Activated T-helper 2 cell treated with anti-CD3 and anti-CD28 coated beads, Interferon-gamma antibody, Interleukin-2, Interleukin-4, amounts not matched to agents 10 μg/mL and 5 μg/mL and 100 μg/mL, durations not matched to agents 14 hours and 24 hours and 36 hours (primary cell): ENCODE results near the gene SLC34A3. TPM values are rescaled to one million over a fixed set of nuclear protein-coding genes. Genes with fewer than 3 reads are reported as not detected.

Source experiments
- DNase-seq: peaks from one replicate; pipeline ENCODE4 v3.0.0; 2021; ENCODE audit warnings: low spot score
- H3K27ac Mint-ChIP-seq: one replicate; pipeline ENCODE4 v1.8.0; 2021; ENCODE audit warnings: mixed read lengths
- H3K27me3 Mint-ChIP-seq: one replicate; pipeline ENCODE4 v1.8.0; 2021; ENCODE audit warnings: low read depth, mixed read lengths
- H3K36me3 Mint-ChIP-seq: one replicate; pipeline ENCODE4 v1.8.0; 2021; ENCODE audit warnings: low read depth, mixed read lengths
- H3K4me1 Mint-ChIP-seq: one replicate; pipeline ENCODE4 v1.8.0; 2021; ENCODE audit warnings: low read depth, mixed read lengths
- H3K4me3 Mint-ChIP-seq: one replicate; pipeline ENCODE4 v1.8.0; 2021; ENCODE audit warnings: low read depth, mild to moderate bottlenecking, moderate library complexity, mixed read lengths
- H3K9me3 Mint-ChIP-seq: one replicate; pipeline ENCODE4 v1.8.0; 2021; ENCODE audit warnings: mixed read lengths
- intact Hi-C: fragments of 100-400 bp; cut with micrococcal nuclease; formaldehyde crosslinking; loops from one replicate; pipeline ENCODE4 v1.15.1; 2023
- total RNA-seq: library from RNA; stranded (reverse); gene quantifications from 2 replicates; pipeline ENCODE4 v1.2.3, GENCODE V29; 2022

SLC34A3 gene
- total RNA-seq, 1 donor from 2014 or later = not detected

GRCh38 chr9:137247135-137247915 is 16.6 kb downstream of the SLC34A3 start:
- intact Hi-C loops = no loop called here
- DNase-seq = no peak
- H3K4me1 Mint-ChIP-seq = peaks cover 9% of the 10 kb centered on the region

GRCh38 chr9:137247916-137248175 is 17.1 kb downstream of the SLC34A3 start:
- Mint-ChIP-seq H3K27ac (no peak overlapping the region), H3K4me3 (no peak overlapping the region), H3K4me1 (peaks cover 3% of the 10 kb centered on the region), H3K27me3 (no peaks in the 10 kb centered on the region), H3K9me3 (no peaks in the 10 kb centered on the region), H3K36me3 (peaks cover 12% of the 10 kb centered on the region)
- no peak for DNase-seq
- intact Hi-C loops = no loop called here

More at GRCh38 chr9:137247135-137247915, 16.6 kb downstream of the SLC34A3 start:
- Mint-ChIP-seq H3K36me3 (peaks cover 18% of the 10 kb centered on the region), H3K27ac (no peak overlapping the region), H3K9me3 (no peaks in the 10 kb centered on the region), H3K27me3 (no peaks in the 10 kb centered on the region), H3K4me3 (no peak overlapping the region)

- Mint-ChIP-seq H3K27me3 (no peaks in the 10 kb centered on the region), H3K9me3 (no peaks in the 10 kb centered on the region), H3K4me1 (peaks cover 5% of the 10 kb centered on the region), H3K36me3 (peaks cover 3% of the 10 kb centered on the region), H3K4me3 (no peak overlapping the region), H3K27ac (no peak overlapping the region)
- no peak for DNase-seq
- intact Hi-C loops = no loop called here
These were observed 19.9 kb downstream of the SLC34A3 start for GRCh38 chr9:137250329-137251193.

GRCh38 chr9:137251194-137251461 is 20.4 kb downstream of the SLC34A3 start, which contains the start of gene STPG3:
Gene STPG3 (plus strand): TSS chr9:137251286. CDS start chr9:137251287, 1 bp downstream.
- Mint-ChIP-seq H3K4me3 (no peak within 1 kb of the TSS), H3K27me3 (no peaks in the 10 kb centered on the region), H3K27ac (no peak within 1 kb of the TSS), H3K4me1 (peaks cover 7% of the 10 kb centered on the region), H3K9me3 (no peaks in the 10 kb centered on the region), H3K36me3 (peaks cover 6% of the 10 kb centered on the region)
- no peak for DNase-seq
- intact Hi-C loops = no loop called here

GRCh38 chr9:137251490-137252268 is 21.0 kb downstream of the SLC34A3 start:
- no peak for DNase-seq
- Mint-ChIP-seq H3K27ac (no peak overlapping the region), H3K4me3 (no peak overlapping the region), H3K4me1 (peaks cover 11% of the 10 kb centered on the region), H3K27me3 (no peaks in the 10 kb centered on the region), H3K9me3 (no peaks in the 10 kb centered on the region), H3K36me3 (peaks cover 9% of the 10 kb centered on the region)
- intact Hi-C loops = no loop called here

GRCh38 chr9:137252555-137253506 is 22.1 kb downstream of the SLC34A3 start:
- DNase-seq = no peak
- peaks cover 14% of the 10 kb centered on the region for H3K36me3 Mint-ChIP-seq
- no peak overlapping the region for H3K4me3 Mint-ChIP-seq
- no peaks in the 10 kb centered on the region for H3K9me3 Mint-ChIP-seq
- intact Hi-C loops = no loop called here
- no peaks in the 10 kb centered on the region for H3K27me3 Mint-ChIP-seq
- no peak overlapping the region for H3K27ac Mint-ChIP-seq
- peaks cover 13% of the 10 kb centered on the region for H3K4me1 Mint-ChIP-seq

- intact Hi-C loops = no loop called here
- no peak for DNase-seq
These were observed 23.3 kb downstream of the SLC34A3 start for GRCh38 chr9:137253717-137254623.

GRCh38 chr9:137254624-137255447 is 24.1 kb downstream of the SLC34A3 start, which contains the start of gene NELFB:
Gene NELFB (plus strand): TSS chr9:137255327.
- Mint-ChIP-seq H3K27me3 (no peaks in the 10 kb centered on the region), H3K4me1 (peaks cover 13% of the 10 kb centered on the region), H3K4me3 (peak within 1 kb of the TSS; percentile 85), H3K9me3 (no peaks in the 10 kb centered on the region), H3K36me3 (peaks cover 24% of the 10 kb centered on the region), H3K27ac (peak within 1 kb of the TSS; percentile 73)
- DNase-seq = peak; percentile 95
- intact Hi-C loops = loop anchor here (1.0 kb wide), 1 partner anchor 14 kb away; the partner anchor contains the start of gene TUBB4B

More at GRCh38 chr9:137253717-137254623, 23.3 kb downstream of the SLC34A3 start:
- peaks cover 19% of the 10 kb centered on the region for H3K36me3 Mint-ChIP-seq
- peak overlapping the region; percentile 85 for H3K4me3 Mint-ChIP-seq
- H3K4me1 Mint-ChIP-seq = peaks cover 13% of the 10 kb centered on the region
- no peaks in the 10 kb centered on the region for H3K27me3 Mint-ChIP-seq
- H3K9me3 Mint-ChIP-seq = no peaks in the 10 kb centered on the region
- H3K27ac Mint-ChIP-seq = peak overlapping the region; percentile 73

- H3K36me3 Mint-ChIP-seq = peaks cover 24% of the 10 kb centered on the region
- no peaks in the 10 kb centered on the region for H3K27me3 Mint-ChIP-seq
These were observed 24.9 kb downstream of the SLC34A3 start for GRCh38 chr9:137255448-137256114.

GRCh38 chr9:137256362-137256761 is 25.7 kb downstream of the SLC34A3 start:
- peak overlapping the region; percentile 85 for H3K4me3 Mint-ChIP-seq
- peaks cover 13% of the 10 kb centered on the region for H3K4me1 Mint-ChIP-seq
- intact Hi-C loops = no loop called here
- no peak for DNase-seq
- peaks cover 25% of the 10 kb centered on the region for H3K36me3 Mint-ChIP-seq
- no peaks in the 10 kb centered on the region for H3K27me3 Mint-ChIP-seq
- no peaks in the 10 kb centered on the region for H3K9me3 Mint-ChIP-seq
- no peak overlapping the region for H3K27ac Mint-ChIP-seq

More at GRCh38 chr9:137255448-137256114, 24.9 kb downstream of the SLC34A3 start:
- intact Hi-C loops = loop anchor here (1.0 kb wide), 1 partner anchor 14 kb away; the partner anchor contains the start of gene TUBB4B
- no peaks in the 10 kb centered on the region for H3K9me3 Mint-ChIP-seq
- H3K4me3 Mint-ChIP-seq = peak overlapping the region; percentile 85
- peak overlapping the region; percentile 70 for H3K27ac Mint-ChIP-seq
- peaks cover 13% of the 10 kb centered on the region for H3K4me1 Mint-ChIP-seq
- no peak for DNase-seq
